ENCODE data around the gene TMCC2.
"Not testable (repeated sequence)": the region's sequence is repeated elsewhere in the genome, so short reads cannot be mapped to it uniquely, and the experiment has no call there.

Gene TMCC2

DNA sequence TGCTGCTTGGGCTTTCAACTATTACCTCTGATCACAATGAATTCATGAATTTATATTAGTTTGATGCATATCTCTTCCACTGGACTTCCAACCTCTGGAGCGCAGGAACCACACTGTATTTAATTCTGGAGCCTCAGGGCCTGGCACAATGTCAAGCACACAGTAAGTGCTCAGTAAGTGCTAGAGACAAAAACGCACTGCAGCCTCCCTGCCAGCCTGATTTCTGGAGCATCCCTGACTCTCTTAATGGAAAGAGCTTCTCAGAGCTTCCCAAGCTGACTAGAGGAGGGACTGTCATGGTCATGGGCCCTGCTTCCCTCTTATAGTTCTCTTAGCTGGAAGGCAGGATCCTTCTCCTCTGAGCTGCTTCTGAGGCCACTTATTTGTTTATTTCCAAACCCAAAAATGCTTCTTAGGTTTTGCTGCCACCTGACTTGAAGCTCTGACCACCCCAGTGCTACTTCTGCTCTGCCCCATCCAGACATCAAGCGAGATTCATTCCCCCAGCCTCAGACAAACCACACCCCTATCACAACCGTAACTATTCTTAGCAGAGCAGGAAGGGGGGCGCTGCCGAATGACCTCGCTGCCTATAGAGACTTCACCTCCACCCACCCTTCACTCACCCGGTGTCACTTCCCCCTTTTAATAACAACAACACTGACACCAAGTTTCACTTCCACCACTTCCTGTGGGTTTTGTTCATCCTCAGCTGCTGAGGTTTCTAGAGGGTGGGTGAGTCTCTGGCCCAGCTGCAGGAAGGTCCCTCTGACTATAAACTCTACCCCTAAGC is 60.2 kb downstream of the TMCC2 start:
- Mint-ChIP-seq H3K4me3 (peak overlapping the region; percentile 49), H3K27me3 (no peaks in the 10 kb centered on the region), H3K4me1 (peaks cover 76% of the 10 kb centered on the region), H3K27ac (peak overlapping the region; percentile 94), H3K9me3 (no peaks in the 10 kb centered on the region), H3K36me3 (no peaks in the 10 kb centered on the region)
- ATAC-seq, result peak; percentile 90

DNA sequence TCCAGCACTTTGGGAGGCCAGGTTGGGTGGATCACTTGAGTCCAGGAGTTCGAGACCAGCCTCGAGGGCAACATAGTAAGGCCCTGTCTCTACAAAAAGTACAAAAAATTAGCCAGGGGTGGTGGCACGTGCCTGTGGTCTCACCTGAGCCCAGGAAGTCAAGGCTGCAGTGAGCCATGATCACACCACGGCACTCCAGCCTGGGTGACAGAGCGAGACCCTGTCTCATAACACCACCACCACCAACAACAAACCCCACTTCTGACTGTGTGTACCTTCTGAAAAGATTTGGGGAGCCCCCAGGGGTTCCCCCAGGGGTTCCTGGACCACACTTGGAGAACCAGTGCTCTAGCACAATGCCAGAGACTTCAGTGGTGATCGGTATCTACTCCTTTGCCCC is 63.9 kb downstream of the TMCC2 start:
- Mint-ChIP-seq H3K27me3 (no peaks in the 10 kb centered on the region), H3K36me3 (no peaks in the 10 kb centered on the region), H3K4me3 (no peak overlapping the region), H3K4me1 (peaks cover 74% of the 10 kb centered on the region), H3K9me3 (no peaks in the 10 kb centered on the region), H3K27ac (peak overlapping the region; percentile 58)
- peak; percentile 9 for ATAC-seq

DNA sequence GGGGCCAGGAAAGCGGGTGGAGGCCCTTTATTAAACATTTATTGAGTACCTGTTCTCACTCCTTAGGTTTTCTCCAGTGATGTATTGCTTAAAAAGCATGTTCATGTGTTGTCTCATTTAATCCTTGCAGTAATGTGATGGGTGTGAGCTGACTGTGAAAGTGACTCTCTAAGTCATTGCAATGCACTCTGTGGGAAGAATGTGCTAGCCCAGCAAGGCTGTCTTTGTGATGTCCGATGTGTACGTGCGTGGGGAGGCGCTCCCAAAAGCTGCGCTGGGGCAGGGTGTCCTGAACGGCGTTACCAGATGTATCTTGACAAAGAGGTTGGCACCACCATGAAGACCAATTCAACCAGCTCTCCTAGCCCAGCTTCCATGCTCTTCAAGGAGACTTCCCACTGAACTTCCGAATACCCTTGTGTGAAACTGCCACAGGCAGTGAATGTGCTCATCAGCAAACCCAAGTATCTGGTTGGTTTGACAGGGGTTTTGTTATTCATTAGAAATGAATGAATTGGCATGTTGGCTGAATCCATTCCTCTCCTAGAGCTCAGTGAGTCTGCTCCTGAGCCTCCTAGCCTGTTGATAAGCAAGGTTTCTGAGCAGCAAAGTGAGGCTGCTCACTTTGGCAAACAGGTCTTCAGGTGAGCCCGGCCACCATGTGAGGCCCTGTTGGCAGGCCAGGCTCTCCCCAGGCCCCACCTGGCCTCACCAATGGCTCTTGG is 65.8 kb downstream of the TMCC2 start:
- ATAC-seq, result no peak
- Mint-ChIP-seq H3K27ac (peak overlapping the region; percentile 58), H3K27me3 (no peaks in the 10 kb centered on the region), H3K4me3 (no peak overlapping the region), H3K4me1 (peaks cover 67% of the 10 kb centered on the region), H3K36me3 (no peaks in the 10 kb centered on the region), H3K9me3 (no peaks in the 10 kb centered on the region)

DNA sequence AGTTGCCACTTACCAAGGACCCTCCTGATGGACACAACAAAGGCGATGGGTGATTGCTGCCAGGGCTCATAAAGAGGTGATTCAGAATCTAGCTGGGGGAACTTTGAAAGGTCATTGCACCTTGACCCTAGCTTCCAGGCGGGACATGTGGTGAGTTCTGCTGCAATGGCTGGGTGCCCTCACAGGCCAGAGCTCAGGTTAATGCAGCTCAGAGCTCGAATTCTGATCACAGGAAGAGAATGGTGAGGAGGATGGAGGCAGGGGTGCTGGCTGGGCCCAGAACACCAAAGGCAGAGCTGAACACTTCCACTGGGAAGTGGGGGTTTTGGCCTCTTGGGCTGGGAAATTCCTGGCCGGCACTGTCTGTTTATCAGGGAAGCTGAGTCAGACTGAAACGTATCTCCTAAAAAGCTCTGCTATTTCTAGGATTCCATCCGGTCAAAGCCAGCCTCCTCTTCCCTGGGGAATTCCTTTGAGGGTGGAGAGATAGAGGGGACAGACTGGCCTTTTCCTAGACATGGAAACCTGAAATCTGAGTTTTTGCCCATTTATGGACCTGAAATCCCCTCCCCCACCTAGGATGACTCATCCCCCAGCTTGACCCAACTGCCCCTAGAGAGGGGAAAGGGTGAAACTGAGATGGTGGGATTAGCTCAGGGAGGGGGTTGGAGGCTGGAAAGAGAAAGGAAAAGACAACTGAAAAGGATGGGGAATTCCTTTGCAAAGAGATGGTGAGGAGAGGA is 66.6 kb downstream of the TMCC2 start:
- Mint-ChIP-seq H3K9me3 (no peaks in the 10 kb centered on the region), H3K4me1 (peaks cover 63% of the 10 kb centered on the region), H3K4me3 (no peak overlapping the region), H3K27ac (peak overlapping the region; percentile 58), H3K36me3 (no peaks in the 10 kb centered on the region), H3K27me3 (no peaks in the 10 kb centered on the region)
- ATAC-seq, result peak; percentile 18

DNA sequence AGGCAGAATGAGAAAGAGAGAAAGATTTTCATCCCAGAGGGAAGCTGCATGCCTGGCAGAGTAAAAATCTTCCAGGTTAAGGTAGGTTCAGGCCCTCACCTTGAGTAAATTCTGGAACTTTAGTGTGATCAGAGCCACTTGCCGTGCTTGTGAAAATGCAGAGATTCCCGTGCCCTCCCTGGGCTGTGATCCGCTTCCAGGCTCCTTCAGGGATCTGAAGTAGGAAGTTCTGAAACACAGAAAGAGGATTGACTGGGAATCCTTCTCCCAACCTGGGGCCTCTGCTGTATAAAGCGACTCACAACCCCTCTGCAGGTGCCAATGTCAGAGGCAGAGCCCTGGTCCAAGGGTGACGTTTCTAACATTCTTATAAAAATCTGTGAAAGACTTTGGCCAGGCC is 67.2 kb downstream of the TMCC2 start:
- H3K36me3 Mint-ChIP-seq, result no peaks in the 10 kb centered on the region
- ATAC-seq, result no peak
- H3K27ac Mint-ChIP-seq, result peak overlapping the region; percentile 58
- no peaks in the 10 kb centered on the region for H3K9me3 Mint-ChIP-seq
- peaks cover 62% of the 10 kb centered on the region for H3K4me1 Mint-ChIP-seq
- H3K4me3 Mint-ChIP-seq, result no peak overlapping the region
- H3K27me3 Mint-ChIP-seq, result no peaks in the 10 kb centered on the region

DNA sequence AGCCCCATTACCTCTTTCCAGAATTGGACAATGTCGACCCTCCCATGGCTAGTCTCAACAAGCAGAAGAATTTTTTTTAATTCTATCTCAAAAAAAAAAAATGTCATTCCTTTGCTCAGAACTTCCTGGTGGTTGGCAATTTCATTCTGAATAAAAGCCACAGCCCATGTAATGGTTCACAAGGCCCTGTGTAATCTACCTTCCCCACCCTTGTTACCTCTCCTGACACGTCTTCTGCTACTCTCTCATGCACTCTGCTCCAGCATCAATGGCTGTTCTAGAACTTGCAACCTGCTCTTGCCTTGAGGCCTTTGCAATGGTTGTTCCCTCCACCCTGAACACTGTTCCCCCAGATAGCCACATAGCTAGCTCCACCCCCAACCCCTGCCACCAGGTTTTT is 68.4 kb downstream of the TMCC2 start:
- Mint-ChIP-seq H3K36me3 (peaks cover under 1% of the 10 kb centered on the region), H3K27ac (peak overlapping the region; percentile 50), H3K4me3 (no peak overlapping the region), H3K4me1 (peaks cover 73% of the 10 kb centered on the region), H3K27me3 (no peaks in the 10 kb centered on the region), H3K9me3 (no peaks in the 10 kb centered on the region)
- ATAC-seq, result no peak

DNA sequence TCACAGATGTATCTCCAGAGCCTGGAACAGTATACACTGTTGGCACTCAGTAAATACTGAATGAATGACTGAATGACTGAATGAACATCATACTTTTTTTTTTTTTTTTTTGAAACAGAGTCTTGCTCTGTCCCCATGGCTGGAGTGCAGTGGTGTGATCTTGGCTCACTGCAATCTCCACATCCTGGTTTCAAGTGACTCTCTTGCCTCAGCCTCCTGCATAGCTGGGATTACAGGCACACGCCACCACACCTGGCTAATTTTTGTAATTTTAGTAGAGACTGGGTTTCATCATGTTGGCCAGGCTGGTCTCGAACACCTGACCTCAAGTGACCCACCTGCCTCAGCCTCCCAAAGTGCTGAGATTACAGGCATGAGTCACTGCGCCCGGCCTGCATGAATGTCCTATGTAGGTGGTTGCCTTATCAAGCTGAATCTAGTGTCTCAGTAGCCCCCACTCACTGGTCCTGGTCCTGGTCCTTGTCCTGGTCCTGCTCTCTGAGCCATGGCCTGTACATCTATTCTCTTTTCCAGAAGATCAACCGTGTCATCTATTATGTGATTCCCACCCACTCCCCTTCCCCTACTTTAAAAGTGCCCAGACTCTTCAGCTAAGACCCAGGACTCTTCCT is 69.9 kb downstream of the TMCC2 start:
- H3K9me3 Mint-ChIP-seq, ATAC-seq, H3K27me3 Mint-ChIP-seq, H3K4me3 Mint-ChIP-seq: not testable (repeated sequence)
- Mint-ChIP-seq H3K27ac (peak overlapping the region; percentile 50), H3K36me3 (peaks cover 14% of the 10 kb centered on the region), H3K4me1 (peaks cover 74% of the 10 kb centered on the region)

DNA sequence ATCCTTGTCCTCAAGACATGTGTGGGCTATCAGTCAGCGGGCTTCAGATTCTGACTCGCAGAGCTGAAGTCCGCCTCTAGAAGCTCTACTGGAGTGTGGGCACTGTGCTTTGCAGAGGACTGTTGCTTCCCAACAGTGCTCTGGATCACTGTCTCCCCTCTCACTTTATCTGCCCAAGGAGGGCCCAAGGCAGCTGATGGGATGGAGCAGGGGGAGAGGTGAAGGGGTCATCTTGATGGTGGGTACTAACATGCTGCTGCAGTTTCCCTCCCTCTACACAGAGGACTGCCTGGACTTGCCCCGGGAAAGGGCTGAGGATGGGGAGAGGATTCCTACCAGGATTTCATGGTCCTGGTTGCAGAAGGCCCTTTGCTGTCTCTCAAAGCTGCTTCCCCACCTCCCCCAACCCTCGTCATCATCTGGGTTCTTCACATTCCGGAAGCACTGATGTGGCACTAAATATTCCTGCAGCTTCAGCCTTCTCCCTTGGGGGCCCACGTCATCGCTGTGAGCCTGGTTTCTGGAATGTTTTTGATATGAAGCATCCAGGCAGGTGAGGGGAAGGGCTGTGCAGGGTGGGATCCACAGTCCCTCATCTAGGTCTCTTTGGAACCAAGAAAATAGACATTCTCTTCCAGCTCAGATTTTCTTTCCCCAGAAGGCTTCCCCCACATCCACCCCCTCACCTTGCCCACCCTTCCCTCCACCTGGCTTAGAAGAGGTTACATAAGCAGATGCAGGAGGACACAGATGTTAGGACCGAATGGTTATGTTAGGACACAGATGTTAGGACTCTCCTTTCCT is 70.6 kb downstream of the TMCC2 start:
- H3K4me1 Mint-ChIP-seq, result peaks cover 76% of the 10 kb centered on the region
- H3K36me3 Mint-ChIP-seq, result peaks cover 20% of the 10 kb centered on the region
- H3K4me3 Mint-ChIP-seq, result no peak overlapping the region
- ATAC-seq, result no peak
- peak overlapping the region; percentile 50 for H3K27ac Mint-ChIP-seq
- H3K27me3 Mint-ChIP-seq, result no peaks in the 10 kb centered on the region
- H3K9me3 Mint-ChIP-seq, result no peaks in the 10 kb centered on the region

DNA sequence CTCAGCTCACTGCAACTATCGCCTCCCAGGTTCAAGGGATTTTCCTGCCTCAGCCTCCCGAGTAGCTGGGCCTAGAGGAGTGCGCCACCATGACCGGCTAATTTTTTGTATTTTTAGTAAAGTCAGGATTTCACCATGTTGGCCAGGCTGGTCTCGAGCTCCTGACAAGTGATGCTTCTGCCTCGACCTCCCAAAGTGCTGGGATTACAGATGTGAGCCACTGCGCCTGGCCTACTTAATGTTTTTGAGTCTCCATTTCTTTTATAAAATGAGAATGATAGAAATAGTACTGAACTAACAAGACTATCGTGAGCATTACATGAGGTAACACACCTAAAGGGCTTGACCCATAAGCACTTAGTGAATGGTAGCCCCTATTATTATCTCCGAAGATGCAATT is 72.4 kb downstream of the TMCC2 start:
- Mint-ChIP-seq H3K27ac (peak overlapping the region; percentile 56), H3K4me3 (no peak overlapping the region)

DNA sequence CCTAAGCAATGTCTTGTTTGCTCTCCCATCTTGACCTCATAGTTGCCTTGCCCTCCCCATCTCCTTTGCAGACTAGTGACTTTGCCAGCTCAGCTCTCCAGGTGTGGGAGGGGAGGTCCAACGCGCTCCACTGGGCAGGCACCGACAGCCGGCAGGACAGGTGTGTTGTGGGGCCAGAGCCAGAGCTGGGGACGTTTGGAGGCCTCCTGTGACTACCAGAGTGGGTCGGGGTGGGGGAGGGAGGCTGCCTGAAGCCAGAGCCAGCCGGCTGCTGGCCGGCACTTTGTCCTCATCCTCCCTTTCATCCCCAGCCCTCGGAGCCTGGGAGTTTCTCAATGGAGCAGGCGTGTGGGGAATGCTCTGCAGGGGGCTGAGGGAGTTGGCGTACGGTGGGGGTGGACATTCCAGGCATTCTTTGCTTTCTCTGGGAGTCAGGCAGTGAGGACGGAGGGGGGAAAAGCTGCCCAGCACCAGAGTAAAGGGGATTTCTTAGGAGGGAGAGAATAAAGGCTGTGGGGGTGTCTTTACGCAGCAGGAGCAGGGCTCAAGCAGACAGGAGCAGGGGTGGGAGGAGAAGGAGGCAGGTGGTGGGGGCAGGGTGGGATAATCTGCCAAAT is 73.6 kb downstream of the TMCC2 start:
- Mint-ChIP-seq H3K9me3 (no peaks in the 10 kb centered on the region), H3K4me1 (peaks cover 59% of the 10 kb centered on the region), H3K27me3 (no peaks in the 10 kb centered on the region), H3K4me3 (peak overlapping the region; percentile 45), H3K36me3 (peaks cover 49% of the 10 kb centered on the region), H3K27ac (peak overlapping the region; percentile 56)
- ATAC-seq, result peak; percentile 82

More for the DNA sequence above, 72.4 kb downstream of the TMCC2 start:
- Mint-ChIP-seq H3K4me1 (peaks cover 68% of the 10 kb centered on the region), H3K36me3 (peaks cover 37% of the 10 kb centered on the region), H3K27me3 (no peaks in the 10 kb centered on the region), H3K9me3 (no peaks in the 10 kb centered on the region)
- no peak for ATAC-seq

DNA sequence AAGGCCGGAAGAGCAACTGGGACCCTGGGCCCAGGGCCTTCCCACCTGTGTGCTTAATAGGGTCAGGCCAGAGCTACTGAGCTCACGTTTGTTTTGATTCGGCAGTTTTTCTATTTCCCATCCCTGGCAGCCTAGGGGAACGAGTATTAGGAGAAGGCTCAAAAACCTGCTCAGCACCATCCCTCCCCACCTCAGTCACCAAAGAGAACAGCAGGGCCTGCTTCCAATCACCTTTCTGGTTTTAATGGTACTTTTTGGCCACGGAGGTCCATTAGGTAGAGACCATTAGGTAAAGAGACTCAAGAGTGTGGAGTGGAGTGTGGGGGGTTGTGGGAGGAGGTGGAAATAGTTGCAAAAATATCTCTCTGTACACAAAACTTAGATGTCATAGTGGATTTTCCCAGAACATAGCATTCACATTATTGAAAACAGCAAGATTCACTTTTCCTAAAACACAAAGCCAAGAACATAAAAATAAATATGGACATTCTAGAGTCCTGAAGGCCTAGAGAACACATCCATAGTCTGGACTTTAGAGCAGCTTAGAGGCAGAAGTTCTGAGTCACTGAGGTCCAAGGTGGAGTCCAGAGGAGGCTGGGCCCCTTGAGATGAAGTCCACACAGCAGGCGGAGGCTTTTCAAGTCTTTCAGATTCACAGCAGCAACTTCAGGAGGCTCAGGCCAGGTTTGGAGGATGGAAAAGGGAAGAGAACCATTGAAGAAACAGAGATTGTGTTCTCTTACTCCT is 74.3 kb downstream of the TMCC2 start:
- ATAC-seq, result no peak
- Mint-ChIP-seq H3K9me3 (no peaks in the 10 kb centered on the region), H3K36me3 (peaks cover 56% of the 10 kb centered on the region), H3K4me1 (peaks cover 58% of the 10 kb centered on the region), H3K27me3 (no peaks in the 10 kb centered on the region), H3K4me3 (no peak overlapping the region), H3K27ac (peak overlapping the region; percentile 56)

DNA sequence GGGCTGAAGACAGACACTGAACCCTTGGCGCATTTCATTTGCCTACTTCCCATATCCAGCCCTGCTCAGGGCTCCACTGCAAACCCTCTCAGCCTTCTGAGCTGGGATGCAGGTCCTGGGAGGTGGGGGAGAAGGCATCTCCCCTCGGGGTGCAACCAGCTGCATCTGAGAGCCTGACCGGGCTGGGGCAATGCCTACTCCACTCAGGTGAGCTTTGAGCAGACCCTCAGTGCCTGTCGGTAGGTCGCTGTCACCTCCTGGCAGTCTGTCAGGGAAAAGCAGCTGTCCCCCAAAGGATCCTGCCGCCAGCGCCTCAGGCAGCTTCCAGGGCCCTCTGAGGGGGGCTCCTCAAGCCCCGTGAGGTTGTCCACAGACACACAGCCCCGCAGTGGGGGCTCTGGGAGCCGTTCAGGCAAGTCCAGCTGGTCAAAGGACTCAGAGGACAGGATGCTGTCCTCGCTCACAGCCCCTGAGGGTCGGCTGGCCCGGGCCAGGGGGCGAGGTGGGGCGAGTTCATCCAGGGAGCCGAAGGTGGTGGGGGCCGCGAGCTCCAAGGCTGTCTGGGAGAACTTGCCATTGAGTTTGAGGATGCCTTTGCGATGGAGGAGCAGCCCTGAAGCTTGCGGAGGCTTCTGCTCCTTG is 75.6 kb downstream of the TMCC2 start:
- peaks cover 59% of the 10 kb centered on the region for H3K4me1 Mint-ChIP-seq
- H3K27ac Mint-ChIP-seq, result no peak overlapping the region
- no peaks in the 10 kb centered on the region for H3K9me3 Mint-ChIP-seq
- no peak for ATAC-seq
- no peaks in the 10 kb centered on the region for H3K27me3 Mint-ChIP-seq
- H3K36me3 Mint-ChIP-seq, result peaks cover 70% of the 10 kb centered on the region
- H3K4me3 Mint-ChIP-seq, result no peak overlapping the region

DNA sequence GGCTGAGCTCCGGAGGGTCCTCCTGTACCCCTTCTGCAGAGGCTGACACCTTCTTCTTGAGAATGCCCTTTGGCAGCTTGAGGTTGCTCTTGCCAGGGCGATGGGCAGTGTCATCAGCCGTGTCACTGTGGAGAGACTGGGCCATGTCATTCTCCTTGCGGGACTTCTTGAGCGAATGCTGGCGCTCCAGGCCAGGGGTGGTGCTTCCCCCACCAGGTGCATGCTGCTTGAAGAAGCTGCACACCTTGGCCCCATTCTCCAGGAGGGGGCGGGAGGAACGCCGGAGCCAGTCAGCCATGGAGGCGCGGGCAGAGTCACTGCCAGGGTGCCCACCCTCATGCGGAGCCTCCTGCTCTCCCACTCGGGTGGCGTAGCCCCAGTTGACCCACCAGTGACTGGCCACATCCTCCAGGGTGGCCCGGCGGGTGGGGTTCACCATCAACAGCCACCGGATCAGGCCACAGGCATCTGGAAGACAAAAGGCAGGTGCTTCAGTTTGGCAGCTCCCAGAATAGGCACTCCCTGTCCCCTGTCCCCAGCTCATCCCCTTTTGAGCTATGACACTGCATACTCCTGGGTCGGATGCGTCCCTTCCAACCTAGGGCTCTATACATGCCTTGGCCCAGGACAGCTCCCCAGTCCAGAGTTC is 76.4 kb downstream of the TMCC2 start:
- no peak for ATAC-seq
- Mint-ChIP-seq H3K4me1 (peaks cover 62% of the 10 kb centered on the region), H3K4me3 (no peak overlapping the region), H3K27ac (no peak overlapping the region), H3K27me3 (no peaks in the 10 kb centered on the region), H3K36me3 (peaks cover 72% of the 10 kb centered on the region), H3K9me3 (no peaks in the 10 kb centered on the region)
